GM23338 (cell line): ENCODE data around the gene POLR3E. TPM values are rescaled to one million over a fixed set of nuclear protein-coding genes. Genes with fewer than 3 reads are reported as not detected.

Experiments
- ATAC-seq: fragments of 200-7000 bp; cut with Tn5 transposase; 3 replicates; pipeline ENCODE4 v1.9.1; 2020
- DNase-seq: peaks from one replicate; pipeline ENCODE4 v3.0.0-alpha.2; 2015; ENCODE audit warnings: low spot score
- H2AFZ ChIP-seq: fragments of 200-600 bp; sonication (generic); 2 replicates; pipeline ENCODE4 v1.8.0; 2016; ENCODE audit warnings: antibody characterized with exemption, mild to moderate bottlenecking, moderate library complexity
- H3F3A ChIP-seq: fragments of 200-600 bp; sonication (generic); replicated peaks from 2 replicates; pipeline ENCODE4 v1.8.0; 2017; ENCODE audit warnings: antibody characterized with exemption, mixed run types, low read depth
- H3K27ac ChIP-seq: fragments of 200-600 bp; sonication (generic); 2 replicates; pipeline ENCODE4 v1.6.1; 2016; ENCODE audit warnings: low read depth
- H3K27me3 ChIP-seq: fragments of 200-600 bp; sonication (generic); 2 replicates; pipeline ENCODE4 v1.8.0; 2016; ENCODE audit warnings: mild to moderate bottlenecking, mixed run types, moderate library complexity; ENCODE audit not compliant: insufficient read depth
- H3K36me3 ChIP-seq: fragments of 200-600 bp; sonication (generic); 2 replicates; pipeline ENCODE4 v1.8.0; 2016; ENCODE audit warnings: mild to moderate bottlenecking; ENCODE audit not compliant: insufficient read depth
- H3K4me1 ChIP-seq: fragments of 200-600 bp; sonication (generic); 2 replicates; pipeline ENCODE4 v1.8.0; 2016; ENCODE audit warnings: mild to moderate bottlenecking, moderate library complexity; ENCODE audit not compliant: insufficient read depth
- H3K4me2 ChIP-seq: fragments of 200-600 bp; sonication (generic); 2 replicates; pipeline ENCODE4 v1.7.1; 2017; ENCODE audit warnings: mixed run types
- H3K4me3 ChIP-seq: fragments of 200-600 bp; sonication (generic); 2 replicates; pipeline ENCODE4 v1.6.1; 2016; ENCODE audit warnings: mixed run types
- H3K79me2 ChIP-seq: fragments of 200-600 bp; sonication (generic); replicated peaks from 2 replicates; pipeline ENCODE4 v1.8.0; 2017; ENCODE audit warnings: mild to moderate bottlenecking; ENCODE audit not compliant: insufficient read depth
- H3K9me2 ChIP-seq: fragments of 200-600 bp; sonication (generic); 2 replicates; pipeline ENCODE4 v1.8.0; 2017; ENCODE audit not compliant: insufficient read depth
- H4K20me1 ChIP-seq: fragments of 200-600 bp; sonication (generic); replicated peaks from 2 replicates; pipeline ENCODE4 v1.8.0; 2017; ENCODE audit warnings: mild to moderate bottlenecking; ENCODE audit not compliant: insufficient read depth
- H3K27ac Mint-ChIP-seq: 2 replicates; pipeline ENCODE4 v1.8.0; 2020; ENCODE audit warnings: inconsistent platforms, mild to moderate bottlenecking, moderate library complexity, mixed read lengths
- H3K27me3 Mint-ChIP-seq: 3 replicates; pipeline ENCODE4 v1.8.0; 2022; ENCODE audit warnings: low read depth, mild to moderate bottlenecking, moderate library complexity, mixed read lengths, inconsistent platforms; ENCODE audit not compliant: insufficient read depth, poor library complexity
- H3K36me3 Mint-ChIP-seq: 3 replicates; pipeline ENCODE4 v1.8.0; 2021; ENCODE audit warnings: low read depth, mild to moderate bottlenecking, inconsistent platforms, moderate library complexity, mixed read lengths
- H3K4me1 Mint-ChIP-seq: 3 replicates; pipeline ENCODE4 v1.8.0; 2020; ENCODE audit warnings: mild to moderate bottlenecking, inconsistent platforms, mixed read lengths
- H3K4me3 Mint-ChIP-seq: 3 replicates; pipeline ENCODE4 v1.8.0; 2021; ENCODE audit warnings: moderate library complexity, mild to moderate bottlenecking, inconsistent platforms, mixed read lengths
- H3K9me3 Mint-ChIP-seq: 3 replicates; pipeline ENCODE4 v1.8.0; 2020; ENCODE audit warnings: moderate library complexity, mild to moderate bottlenecking, inconsistent platforms, mixed read lengths
- CREB1 ChIP-seq: fragments of 250-450 bp; sonication (Bioruptor Pico); IDR thresholded peaks from 2 replicates; pipeline ENCODE4 v1.5.0; 2020; ENCODE audit warnings: low read depth, mild to moderate bottlenecking, moderate library complexity
- CTCF ChIP-seq, 2 experiments: fragments of 200-600 bp in 1 of 2; sonication (generic) in 1 of 2; conservative IDR thresholded peaks; 2 replicates each; pipeline versions ENCODE4 v1.5.1 to v1.6.1; 2016 to 2017; ENCODE audit warnings: antibody characterized with exemption in 2 of 2, low read depth in 2 of 2, mild to moderate bottlenecking in 2 of 2, moderate library complexity in 1 of 2
- EZH2 ChIP-seq: fragments of 200-600 bp; sonication (generic); IDR thresholded peaks from one replicate; pipeline ENCODE4 v1.8.0; 2017; ENCODE audit warnings: antibody characterized with exemption, mild to moderate bottlenecking, low read depth; ENCODE audit not compliant: unreplicated experiment
- EZH2phosphoT487 ChIP-seq: fragments of 200-600 bp; sonication (generic); IDR thresholded peaks from one replicate; pipeline ENCODE4 v1.8.1; 2018; ENCODE audit warnings: antibody characterized with exemption; ENCODE audit not compliant: unreplicated experiment
- NANOG ChIP-seq: IDR thresholded peaks from 2 replicates; pipeline ENCODE4 v1.6.1; 2016; ENCODE audit warnings: antibody characterized with exemption, borderline replicate concordance
- ZNF114 ChIP-seq: fragments of 250-450 bp; sonication (Bioruptor Pico); IDR thresholded peaks from 2 replicates; pipeline ENCODE4 v1.5.0; 2020; ENCODE audit warnings: mild to moderate bottlenecking, moderate library complexity
- ZNF462 ChIP-seq: fragments of 250-450 bp; sonication (Bioruptor Pico); IDR thresholded peaks from 2 replicates; pipeline ENCODE4 v1.5.0; 2020; ENCODE audit warnings: mild to moderate bottlenecking, moderate library complexity
- polyA plus RNA-seq: library from polyadenylated mRNA; unstranded; fragments of >200 nt; fragmentation: Nextera tagmentation; extraction: Ambion mirVana; gene quantifications from 2 replicates; pipeline ENCODE4 v1.2.1, GENCODE V29; 2016
- total RNA-seq: library from RNA; depleted of rRNA; stranded (reverse); fragments of >200 nt; shearing (Covaris generic); gene quantifications from 2 replicates; pipeline ENCODE4 v1.2.3, GENCODE V29; 2014

POLR3E gene
- total and polyA plus RNA-seq, 2 experiments from 2014 or later = 62.7 to 141 TPM

GRCh38 chr16:22318690-22319358 lies 21.6 kb downstream of the POLR3E start:
- H3K27ac ChIP-seq = peak overlapping the region; percentile 55; the same call in 1 of the 2 replicates
- H3K79me2 ChIP-seq = peaks cover 11% of the 10 kb centered on the region
- TF ChIP-seq EZH2phosphoT487 = no peak
- peak; percentile 77 to 79 for TF ChIP-seq CTCF (conservative IDR thresholded peaks at IDR 0.05; ENCODE audit: low read depth in 2 of 2)
- Mint-ChIP-seq H3K36me3 (peaks cover 79% of the 10 kb centered on the region), H3K9me3 (no peaks in the 10 kb centered on the region), H3K4me3 (no peak overlapping the region), H3K27me3 (peaks cover 4% of the 10 kb centered on the region), H3K4me1 (peaks cover 2% of the 10 kb centered on the region; the same call in 1 of the 3 replicates), H3K27ac (no peak overlapping the region)
- H3K4me3 ChIP-seq = no peak overlapping the region
- no peaks in the 10 kb centered on the region for H3K4me1 ChIP-seq
- H3K36me3 ChIP-seq = peaks cover 18% of the 10 kb centered on the region
- H2AFZ ChIP-seq = no peak overlapping the region
- peaks cover 21% of the 10 kb centered on the region for H3F3A ChIP-seq
- H3K27me3 ChIP-seq = no peaks in the 10 kb centered on the region
- DNase-seq = peak; percentile 77
- no peak overlapping the region for H3K4me2 ChIP-seq
- ATAC-seq = peak; percentile 29
- peaks cover 11% of the 10 kb centered on the region for H4K20me1 ChIP-seq
- no peaks in the 10 kb centered on the region for H3K9me2 ChIP-seq

GRCh38 chr16:22320572-22321339 lies 23.5 kb downstream of the POLR3E start:
- Histone ChIP-seq H3K79me2 (peaks cover 11% of the 10 kb centered on the region), H3K27ac (peak overlapping the region; percentile 78), H2AFZ (no peak overlapping the region), H3K4me2 (no peak overlapping the region), H3K9me2 (no peaks in the 10 kb centered on the region), H3K27me3 (no peaks in the 10 kb centered on the region), H3K4me3 (no peak overlapping the region), H3F3A (peaks cover 21% of the 10 kb centered on the region), H4K20me1 (peaks cover 8% of the 10 kb centered on the region), H3K36me3 (peaks cover 18% of the 10 kb centered on the region), H3K4me1 (no peaks in the 10 kb centered on the region)
- Mint-ChIP-seq H3K4me1 (peaks cover 2% of the 10 kb centered on the region; the same call in 1 of the 3 replicates), H3K4me3 (no peak overlapping the region), H3K27ac (peak overlapping the region; percentile 35), H3K36me3 (peaks cover 78% of the 10 kb centered on the region), H3K27me3 (peaks cover 11% of the 10 kb centered on the region), H3K9me3 (no peaks in the 10 kb centered on the region)
- peak; percentile 13; the same call in 1 of the 3 replicates for ATAC-seq
- no peak for DNase-seq
- TF ChIP-seq CTCF (conservative IDR thresholded peaks at IDR 0.05; ENCODE audit: low read depth in 2 of 2) (no peak), EZH2phosphoT487 (no peak), ZNF114 (CRISPR knock-in tag) (no peak), ZNF462 (CRISPR knock-in tag) (no peak), EZH2 (no peak), NANOG (no peak), CREB1 (CRISPR knock-in tag) (no peak)
